ENCODE data around the gene LRRC59.
A peak's percentile ranks its signal among the peaks of the same experiment; 100 is the strongest.

LRRC59 gene

DNA sequence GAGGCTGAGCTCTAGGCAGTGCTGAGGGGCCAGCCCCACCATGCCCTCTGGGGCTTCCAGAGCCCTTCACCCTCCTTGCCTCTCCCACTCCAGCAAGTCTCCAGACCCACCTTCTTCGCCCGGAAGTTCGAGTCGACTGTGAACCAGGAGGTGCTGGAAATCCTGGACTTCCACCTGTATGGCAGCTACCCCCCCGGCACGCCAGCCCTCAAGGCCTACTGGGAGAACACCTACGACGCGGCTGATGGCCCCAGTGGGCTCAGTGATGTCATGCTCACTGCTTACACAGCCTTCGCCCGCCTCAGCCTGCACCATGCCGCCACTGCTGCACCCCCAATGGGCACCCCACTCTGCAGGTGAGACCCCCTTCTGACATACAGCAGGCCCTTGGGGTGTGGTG is 40.9 kb downstream of the LRRC59 start:
- DNase-seq (ENCODE audit: insufficient read length, low spot score) (no peak), FAIRE-seq (no peak)
- TF ChIP-seq POLR2A (IDR thresholded peaks at IDR 0.05; ENCODE audit: low read depth, low read length) = 0 out of 2 replicates have a peak, but pooled peaks have one; percentile 8

DNA sequence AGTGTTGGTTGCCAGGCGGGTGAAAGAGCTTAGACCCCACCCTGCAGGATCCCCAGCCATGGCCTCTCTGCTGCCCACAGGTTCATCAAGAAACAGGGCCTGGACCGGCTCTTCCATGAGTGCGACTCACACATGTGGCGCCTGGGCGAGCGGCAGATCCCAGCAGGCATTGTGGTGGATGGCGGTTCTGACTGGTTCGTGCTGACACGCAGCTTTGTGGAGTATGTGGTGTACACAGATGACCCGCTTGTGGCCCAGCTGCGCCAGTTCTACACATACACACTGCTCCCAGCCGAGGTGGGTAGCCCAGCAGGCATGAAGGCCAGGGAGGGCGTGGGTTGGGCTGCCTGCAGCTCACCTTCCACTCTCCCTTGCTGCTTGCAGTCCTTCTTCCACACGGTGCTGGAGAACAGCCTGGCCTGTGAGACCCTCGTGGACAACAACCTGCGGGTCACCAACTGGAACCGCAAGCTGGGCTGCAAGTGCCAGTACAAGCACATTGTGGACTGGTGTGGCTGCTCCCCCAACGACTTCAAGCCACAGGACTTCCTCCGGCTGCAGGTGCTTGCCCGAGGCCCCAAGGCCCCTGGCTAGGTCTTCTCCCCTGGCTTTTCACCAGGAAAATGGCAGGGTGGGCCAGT is 41.5 kb downstream of the LRRC59 start:
- DNase-seq (ENCODE audit: insufficient read length, low spot score) = no peak
- FAIRE-seq = no peak
- TF ChIP-seq POLR2A (IDR thresholded peaks at IDR 0.05; ENCODE audit: low read depth, low read length) = no peak

DNA sequence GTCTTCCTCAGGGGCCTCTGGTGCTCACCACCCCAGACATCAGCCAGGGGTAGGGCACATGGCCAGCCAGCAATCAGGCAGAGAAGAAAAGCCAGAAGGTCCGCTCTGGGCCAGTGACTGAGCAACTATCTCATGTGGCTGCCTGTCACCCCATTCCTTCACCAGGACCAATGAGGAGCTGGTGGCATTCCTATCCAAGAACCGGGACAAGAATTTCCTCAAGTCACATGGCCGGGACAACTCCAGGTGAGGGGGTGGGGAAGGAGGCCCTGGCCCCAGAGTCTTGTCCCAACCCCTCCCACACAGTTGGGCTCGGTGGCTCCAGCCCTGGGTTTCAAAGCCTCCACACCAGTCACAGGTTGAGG is 42.0 kb downstream of the LRRC59 start:
- TF ChIP-seq POLR2A (IDR thresholded peaks at IDR 0.05; ENCODE audit: low read depth, low read length) = no peak
- no peak for DNase-seq (ENCODE audit: insufficient read length, low spot score)
- FAIRE-seq = no peak

DNA sequence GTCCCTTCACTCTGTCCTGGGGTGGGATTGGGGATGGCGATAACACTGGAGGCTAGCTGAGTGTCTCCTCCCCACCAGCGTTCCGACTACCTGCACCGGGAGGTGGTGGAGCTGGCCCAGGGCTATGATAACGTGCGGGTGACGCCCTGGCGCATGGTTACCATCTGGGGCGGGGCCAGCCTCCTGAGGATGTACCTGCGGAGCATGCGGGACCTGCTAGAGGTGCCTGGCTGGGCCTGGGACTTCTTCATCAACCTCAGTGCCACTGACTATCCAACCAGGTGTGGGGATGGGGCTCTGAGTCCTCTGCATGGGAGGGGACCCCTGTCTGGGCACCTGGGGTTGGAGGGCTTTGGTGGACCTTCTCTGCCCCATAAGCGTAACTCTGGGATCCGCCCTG is 42.5 kb downstream of the LRRC59 start:
- TF ChIP-seq POLR2A (IDR thresholded peaks at IDR 0.05; ENCODE audit: low read depth, low read length) = no peak
- FAIRE-seq (no peak), DNase-seq (ENCODE audit: insufficient read length, low spot score) (no peak)

DNA sequence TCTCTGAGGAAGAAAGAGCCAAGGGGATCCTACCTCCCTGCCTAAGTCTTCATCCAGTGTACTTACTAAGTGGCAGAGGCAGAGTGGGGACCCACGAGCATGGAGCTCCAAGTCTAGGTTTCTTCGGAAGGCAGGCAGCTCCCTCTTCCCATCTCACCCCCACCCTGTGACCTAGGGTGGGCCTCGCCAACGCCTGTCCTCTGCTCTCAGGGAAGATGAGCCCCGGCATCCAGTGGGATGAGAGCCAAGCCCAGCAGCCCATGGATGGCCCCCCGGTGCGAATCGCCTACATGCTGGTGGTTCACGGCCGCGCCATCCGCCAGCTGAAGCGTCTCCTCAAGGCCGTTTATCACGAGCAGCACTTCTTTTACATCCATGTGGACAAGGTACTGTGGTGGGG is 43.1 kb downstream of the LRRC59 start:
- DNase-seq (ENCODE audit: insufficient read length, low spot score) (no peak), FAIRE-seq (no peak)
- TF ChIP-seq POLR2A (IDR thresholded peaks at IDR 0.05; ENCODE audit: low read depth, low read length) = no peak

DNA sequence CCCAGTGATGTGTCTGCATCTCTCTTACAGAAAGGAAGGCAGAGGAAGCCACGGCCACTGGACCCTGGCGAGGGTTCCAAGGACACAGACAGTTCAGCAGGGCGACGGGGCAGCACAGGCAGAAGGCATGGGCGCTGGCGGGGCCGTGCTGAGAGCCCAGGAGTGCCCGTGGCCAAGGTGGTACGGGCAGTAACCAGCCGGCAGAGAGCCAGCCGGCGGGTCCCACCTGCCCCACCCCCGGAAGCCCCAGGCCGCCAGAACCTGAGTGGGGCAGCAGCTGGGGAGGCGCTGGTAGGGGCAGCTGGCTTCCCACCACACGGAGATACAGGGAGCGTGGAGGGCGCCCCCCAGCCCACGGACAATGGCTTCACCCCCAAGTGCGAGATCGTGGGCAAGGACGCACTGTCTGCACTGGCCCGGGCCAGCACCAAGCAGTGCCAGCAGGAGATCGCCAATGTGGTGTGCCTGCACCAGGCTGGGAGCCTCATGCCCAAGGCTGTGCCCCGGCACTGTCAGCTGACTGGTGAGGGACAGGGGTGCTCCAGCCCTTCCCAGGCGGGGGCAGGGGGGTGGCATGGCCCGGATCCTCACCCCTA is 43.6 kb downstream of the LRRC59 start:
- DNase-seq (ENCODE audit: insufficient read length, low spot score) = no peak
- no peak for TF ChIP-seq POLR2A (IDR thresholded peaks at IDR 0.05; ENCODE audit: low read depth, low read length)
- no peak for FAIRE-seq

DNA sequence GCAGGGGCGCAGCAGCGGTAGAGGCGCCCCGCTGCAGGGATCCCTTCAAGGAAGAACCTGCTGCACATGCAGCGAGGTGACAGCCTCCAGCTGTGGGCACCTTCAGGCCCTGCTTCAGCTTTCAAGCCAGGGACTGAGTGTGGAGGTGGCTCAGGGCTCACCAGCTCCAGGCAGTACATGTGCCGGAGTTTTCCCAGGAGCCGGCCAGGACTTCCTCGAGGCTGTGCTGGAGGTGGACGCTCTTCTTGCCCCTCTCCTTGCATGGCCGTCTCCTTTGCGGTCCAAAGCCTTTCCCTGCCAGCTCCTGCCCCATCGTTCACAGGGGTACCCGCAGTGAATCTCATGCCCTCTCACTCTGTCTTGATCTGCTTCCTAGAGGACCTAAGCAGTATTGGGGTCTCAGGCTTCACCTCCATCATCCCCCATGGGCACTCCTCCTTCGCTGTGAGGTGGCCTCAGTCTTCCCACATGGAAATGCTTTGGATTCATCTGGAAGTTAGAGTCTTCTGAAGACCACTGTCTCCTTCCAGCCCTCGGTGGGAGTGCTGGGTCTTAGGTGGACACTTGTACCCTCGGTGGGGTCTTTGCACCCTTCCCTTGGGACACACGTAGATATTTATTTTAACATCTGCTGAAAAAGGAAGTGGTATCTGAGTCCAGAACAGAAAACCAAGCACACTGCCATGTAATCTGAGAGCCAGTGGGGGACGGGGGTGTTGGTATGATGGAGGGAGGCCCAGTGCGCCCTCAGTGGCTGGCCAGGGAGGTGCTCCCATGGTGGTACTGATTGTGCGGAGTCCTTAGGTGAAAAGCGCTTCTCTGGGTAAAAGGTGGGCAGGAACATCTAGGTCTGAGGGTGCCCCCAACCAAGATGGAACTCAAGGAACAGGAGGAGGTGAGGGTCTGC is 44.4 kb downstream of the LRRC59 start:
- no peak for FAIRE-seq
- no peak for DNase-seq (ENCODE audit: insufficient read length, low spot score)
- 0 out of 2 replicates have a peak, but pooled peaks have one; percentile 0 for TF ChIP-seq POLR2A (IDR thresholded peaks at IDR 0.05; ENCODE audit: low read depth, low read length)

DNA sequence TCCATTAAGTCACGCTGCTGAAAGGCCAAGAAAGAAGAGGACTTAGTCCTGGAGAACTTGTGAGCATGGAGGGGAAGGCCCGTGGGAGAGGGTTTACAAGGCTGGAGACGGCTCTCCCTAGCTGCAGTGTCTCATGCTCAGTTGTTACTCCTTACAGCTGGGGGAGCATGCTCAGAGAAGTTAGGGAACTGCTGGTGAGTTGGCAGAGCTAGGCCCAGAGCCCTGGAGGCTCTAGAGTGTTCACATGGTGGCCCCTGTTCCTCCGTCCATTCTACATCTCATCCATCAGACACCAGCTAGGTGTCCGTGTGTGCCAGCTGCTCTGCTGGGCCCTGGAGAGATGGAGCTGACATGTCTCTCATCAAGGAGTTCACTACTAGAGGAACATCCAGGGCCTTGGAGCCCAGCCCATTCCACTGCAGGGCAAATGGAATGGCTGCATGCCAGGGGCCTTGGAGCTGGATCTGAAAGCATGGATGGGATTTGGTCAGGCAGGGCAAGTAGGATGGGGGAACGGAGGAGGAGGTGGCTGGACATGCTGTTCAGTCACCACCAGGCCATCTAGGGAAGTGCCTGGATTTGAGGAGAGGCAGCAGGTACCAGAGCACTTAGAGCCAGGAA is 45.1 kb downstream of the LRRC59 start:
- DNase-seq (ENCODE audit: insufficient read length, low spot score) = no peak
- 0 out of 2 replicates have a peak, but pooled peaks have one; percentile 3 for TF ChIP-seq POLR2A (IDR thresholded peaks at IDR 0.05; ENCODE audit: low read depth, low read length)
- FAIRE-seq = no peak

DNA sequence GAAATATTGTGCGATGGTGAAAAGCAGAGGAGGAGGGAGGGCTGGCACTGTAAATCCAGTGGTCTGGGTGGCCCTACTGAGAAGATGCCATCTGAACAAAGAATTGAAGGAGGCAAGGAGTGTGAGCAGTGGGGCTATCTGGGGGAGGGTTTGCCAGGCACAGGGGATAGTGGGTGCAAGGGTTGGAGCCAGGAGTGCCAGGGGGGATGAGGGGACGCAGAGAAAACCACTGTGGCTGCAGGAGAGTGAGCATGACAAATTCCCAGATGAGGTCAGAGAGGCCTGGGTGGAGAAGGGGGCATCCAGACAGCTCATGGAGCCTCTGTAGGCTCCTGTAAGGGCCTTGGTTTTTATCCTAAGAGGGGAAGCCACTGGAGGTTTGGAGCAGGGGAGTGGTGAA is 46.6 kb downstream of the LRRC59 start:
- TF ChIP-seq POLR2A (IDR thresholded peaks at IDR 0.05; ENCODE audit: low read depth, low read length) = no peak
- no peak for FAIRE-seq

DNA sequence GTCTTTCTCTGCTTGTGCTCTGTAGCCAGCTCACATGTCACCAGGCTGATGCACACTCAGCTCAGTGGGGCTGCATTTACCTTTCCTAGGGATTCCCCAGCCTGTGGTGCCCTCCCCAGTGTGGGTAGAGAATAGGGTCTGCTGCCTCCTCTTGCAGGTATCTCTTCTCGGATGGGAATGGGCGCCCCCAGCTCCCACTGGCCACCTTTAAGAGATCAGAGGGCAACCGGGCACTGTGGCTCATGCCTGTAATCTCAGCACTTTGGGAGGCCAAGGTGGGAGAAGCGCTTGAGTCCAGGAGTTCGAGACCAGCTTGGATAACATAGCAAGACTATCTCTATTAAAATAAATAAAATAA is 48.1 kb downstream of the LRRC59 start:
- no peak for DNase-seq (ENCODE audit: insufficient read length, low spot score)
- no peak for TF ChIP-seq POLR2A (IDR thresholded peaks at IDR 0.05; ENCODE audit: low read depth, low read length)
- FAIRE-seq = no peak

More for the DNA sequence above, 46.6 kb downstream of the LRRC59 start:
- no peak for DNase-seq (ENCODE audit: insufficient read length, low spot score)

DNA sequence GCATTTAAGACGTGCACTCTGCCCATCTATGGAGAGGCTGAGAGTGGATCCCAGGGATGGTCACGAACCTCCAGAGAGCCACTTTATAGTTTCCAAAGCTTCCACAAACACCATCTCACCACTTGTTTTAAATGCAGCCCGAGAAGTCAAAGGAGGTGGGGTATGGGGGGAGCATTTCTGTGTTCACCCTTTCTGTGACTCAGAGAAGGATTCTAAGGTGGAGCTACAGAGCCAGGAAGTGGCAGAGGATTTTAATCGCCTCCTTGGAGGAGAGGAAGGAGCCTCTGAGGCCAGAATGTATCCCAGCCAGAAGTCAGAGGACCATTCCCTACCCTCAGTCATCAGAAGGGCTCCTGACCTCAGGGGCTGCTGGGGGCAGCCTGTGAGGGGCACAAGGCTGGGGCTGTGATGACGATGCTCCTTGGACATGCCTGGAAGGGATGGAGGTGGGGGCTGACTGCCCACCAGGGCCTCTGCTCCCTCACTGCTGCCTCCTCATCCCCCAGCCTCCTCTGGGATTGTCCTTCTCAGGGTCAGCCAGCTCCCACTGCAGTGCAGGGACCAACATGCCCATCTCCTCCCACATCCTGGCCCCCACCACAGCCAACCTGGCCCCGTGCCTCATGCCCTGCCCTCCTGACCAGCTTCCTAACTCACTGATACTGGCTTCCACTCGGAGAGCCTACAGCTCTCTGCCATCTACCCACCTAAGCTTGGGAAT is 48.6 kb downstream of the LRRC59 start:
- DNase-seq (ENCODE audit: insufficient read length, low spot score) (peak; percentile 93), FAIRE-seq (peak; percentile 36)
- no peak; the same call in 1 of the 2 replicates for TF ChIP-seq POLR2A (IDR thresholded peaks at IDR 0.05; ENCODE audit: low read depth, low read length)

DNA sequence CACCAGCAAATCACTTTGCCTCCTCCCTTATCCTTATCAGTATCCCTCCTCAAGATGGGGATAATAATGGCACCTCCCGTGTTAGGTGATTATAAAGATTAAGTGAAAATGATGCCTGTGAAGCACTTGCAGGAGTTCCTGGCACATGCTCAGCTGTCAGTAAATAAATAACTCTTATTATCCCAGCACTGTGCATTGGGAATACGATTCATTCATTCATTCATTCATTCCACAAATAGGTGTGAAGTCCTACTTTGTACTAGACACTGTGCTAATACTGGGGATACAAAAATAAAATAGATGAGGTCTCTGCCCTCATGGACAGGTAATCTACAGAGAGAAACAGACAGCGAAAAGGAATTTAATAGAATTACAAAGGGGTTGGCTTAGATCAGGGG is 49.4 kb downstream of the LRRC59 start:
- TF ChIP-seq POLR2A (IDR thresholded peaks at IDR 0.05; ENCODE audit: low read depth, low read length) = no peak
- no peak for FAIRE-seq
- no peak for DNase-seq (ENCODE audit: insufficient read length, low spot score)

DNA sequence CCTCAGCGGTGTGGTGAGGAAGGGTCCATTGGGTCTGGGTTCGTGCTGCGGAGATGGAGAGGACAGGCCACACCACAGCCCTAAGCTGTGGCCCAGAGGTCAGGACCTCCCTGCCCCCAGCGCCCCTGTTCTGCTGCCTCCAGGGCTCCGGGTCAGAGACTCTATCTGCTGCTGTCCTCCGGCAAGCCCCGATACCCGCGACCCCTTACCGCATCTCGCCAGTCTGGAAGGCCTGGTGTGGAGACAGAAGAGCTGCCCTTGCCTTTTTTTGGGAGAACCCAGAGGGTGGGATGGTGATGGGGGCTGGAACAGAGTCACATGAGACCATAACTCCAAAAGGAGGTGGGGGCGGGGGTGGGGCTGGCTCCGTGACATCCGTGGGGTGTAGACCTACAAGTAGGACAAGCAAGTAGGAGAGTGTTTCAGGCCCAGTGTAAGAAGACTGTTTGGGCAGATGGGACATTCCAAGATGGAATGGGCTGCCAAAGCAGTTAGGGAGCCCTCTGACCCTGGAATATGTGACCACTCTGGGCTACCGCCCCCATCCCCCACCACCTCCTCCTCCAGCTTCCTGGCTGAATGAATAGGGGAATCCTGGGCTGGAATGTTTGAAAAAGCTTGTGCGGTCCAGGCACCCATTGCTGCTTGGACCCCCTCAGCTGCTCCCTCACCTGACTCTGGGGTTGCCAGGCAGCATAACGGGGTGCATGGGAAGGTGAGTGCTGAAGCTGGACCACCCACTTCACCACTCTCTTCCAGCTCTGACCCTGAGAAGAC is 50.0 kb downstream of the LRRC59 start:
- DNase-seq (ENCODE audit: insufficient read length, low spot score) (no peak), FAIRE-seq (no peak)
- TF ChIP-seq POLR2A (IDR thresholded peaks at IDR 0.05; ENCODE audit: low read depth, low read length) = no peak
